HepG2 (cell line): ENCODE results near the gene TRMT1. TPM values are rescaled to one million over a fixed set of nuclear protein-coding genes. Genes with fewer than 3 reads are reported as not detected.

Experiments used
- ARNTL ChIP-seq: sonication (generic); formaldehyde crosslinking; IDR thresholded peaks from 2 replicates; pipeline ENCODE4 v1.4.0; 2020; ENCODE audit warnings: mild to moderate bottlenecking, missing genetic modification reagents
- CENPBD1 ChIP-seq: sonication (generic); formaldehyde crosslinking; IDR thresholded peaks from 2 replicates; pipeline ENCODE4 v1.8.0; 2022; ENCODE audit warnings: missing genetic modification reagents, low read depth, mild to moderate bottlenecking, borderline replicate concordance
- FOXP4 ChIP-seq: sonication (generic); formaldehyde crosslinking; IDR thresholded peaks from 2 replicates; pipeline ENCODE4 v1.4.0; 2020; ENCODE audit warnings: missing genetic modification reagents
- GFI1 ChIP-seq: sonication (generic); formaldehyde crosslinking; IDR thresholded peaks from 2 replicates; pipeline ENCODE4 v1.5.0; 2020; ENCODE audit warnings: missing genetic modification reagents, mild to moderate bottlenecking, borderline replicate concordance
- HNRNPLL ChIP-seq: fragments of 200-400 bp; formaldehyde crosslinking; IDR thresholded peaks from 2 replicates; pipeline ENCODE4 v1.6.1; 2017; ENCODE audit warnings: mild to moderate bottlenecking, low read depth, low read length; ENCODE audit not compliant: poor library complexity, severe bottlenecking
- LCORL ChIP-seq, 2 experiments: fragments of 450-650 bp in 1 of 2; sonication (generic) in 1 of 2; formaldehyde crosslinking in 1 of 2; IDR thresholded peaks; 2 replicates each; pipeline versions ENCODE4 v1.5.0 to v1.6.1; 2017 to 2020; ENCODE audit warnings: antibody characterized with exemption in 1 of 2, missing genetic modification reagents in 1 of 2
- PHF21A ChIP-seq: sonication (generic); formaldehyde crosslinking; IDR thresholded peaks from 2 replicates; pipeline ENCODE4 v1.5.0; 2020; ENCODE audit warnings: mild to moderate bottlenecking, missing genetic modification reagents
- TIGD3 ChIP-seq: sonication (generic); formaldehyde crosslinking; IDR thresholded peaks from 2 replicates; pipeline ENCODE4 v1.5.1; 2020; ENCODE audit warnings: mild to moderate bottlenecking, missing genetic modification reagents, borderline replicate concordance
- ZBED4 ChIP-seq: sonication (generic); formaldehyde crosslinking; IDR thresholded peaks from 2 replicates; pipeline ENCODE4 v1.4.0; 2020; ENCODE audit warnings: missing genetic modification reagents, borderline replicate concordance
- ZBTB25 ChIP-seq: IDR thresholded peaks from 2 replicates; pipeline ENCODE4 v1.6.1; 2018; ENCODE audit warnings: missing genetic modification reagents
- ZNF20 ChIP-seq: sonication (generic); formaldehyde crosslinking; IDR thresholded peaks from 2 replicates; pipeline ENCODE4 v1.4.0; 2020; ENCODE audit warnings: mild to moderate bottlenecking, moderate library complexity, missing genetic modification reagents
- ZNF441 ChIP-seq: sonication (generic); formaldehyde crosslinking; IDR thresholded peaks from 2 replicates; pipeline ENCODE4 v1.7.0; 2021; ENCODE audit warnings: missing genetic modification reagents, borderline replicate concordance
- ZNF777 ChIP-seq: sonication (generic); formaldehyde crosslinking; IDR thresholded peaks from 2 replicates; pipeline ENCODE4 v1.4.0; 2020; ENCODE audit warnings: missing genetic modification reagents
- polyA plus RNA-seq, 8 experiments: library from polyadenylated mRNA; depleted of rRNA in 3 of 8; stranded (reverse) in 7 of 8; unstranded in 1 of 8; fragments of >200 nt; fragmentation: Illumina TruSeq in 4 of 8; extraction: Trizol in 4 of 8; gene quantifications; 2 replicates each; pipeline versions ENCODE4 v1.2.1 to v1.2.3, GENCODE V29; 2011 to 2016; ENCODE audit warnings: low read depth in 4 of 8, missing spikeins in 1 of 8, mixed read lengths in 1 of 8; ENCODE audit not compliant: insufficient read depth in 1 of 8
- total RNA-seq, 5 experiments: library from RNA; depleted of rRNA; stranded (reverse); fragments of >200 nt; fragmentation: Illumina TruSeq; extraction: Trizol; gene quantifications; 2 replicates each; pipeline ENCODE4 v1.2.3, GENCODE V29; 2016; ENCODE audit warnings: low read depth in 1 of 5

The TRMT1 gene
- total and polyA plus RNA-seq, 2 of the 13 experiments (the other 11 are each of a cell fraction or from before 2014, with no cell fraction given) = 35.5 to 44.1 TPM

- TF ChIP-seq ZBED4 (CRISPR knock-in tag) = peak; percentile 81; the same call in 1 of the 2 replicates
- peak; percentile 64 for TF ChIP-seq HNRNPLL
- peak; percentile 41 for TF ChIP-seq PHF21A
- no peak for TF ChIP-seq ZBTB25 (CRISPR knock-in tag)
- TF ChIP-seq CENPBD1 (CRISPR knock-in tag) = no peak
- TF ChIP-seq ZNF777 (CRISPR knock-in tag) = peak; percentile 62
- TF ChIP-seq ZNF441 = no peak
- 0 out of 2 replicates have a peak, but pooled peaks have one; percentile 48 for TF ChIP-seq ARNTL (CRISPR knock-in tag)
- peak; percentile 49; the same call in 1 of the 2 replicates for TF ChIP-seq FOXP4 (CRISPR knock-in tag)
- no peak for TF ChIP-seq ZNF20
- TF ChIP-seq TIGD3 (CRISPR knock-in tag) = 0 out of 2 replicates have a peak, but pooled peaks have one; percentile 31
- no peak for TF ChIP-seq LCORL (IDR thresholded peaks at IDR 0.05)
- peak; percentile 85 for TF ChIP-seq LCORL (CRISPR knock-in tag; IDR thresholded peaks at IDR 0.05)
- no peak; the same call in 1 of the 2 replicates for TF ChIP-seq GFI1 (CRISPR knock-in tag)
Measured at GRCh38 chr19:13060964-13061927, 55.3 kb downstream of the TRMT1 start (continued).
